Loucy (cell line): ENCODE measurements around the gene FGB.

Source experiments
- EZH2phosphoT487 ChIP-seq: fragments of 200-600 bp; IDR thresholded peaks from 2 replicates; pipeline ENCODE4 v1.6.1; 2018; ENCODE audit warnings: antibody characterized with exemption, mild to moderate bottlenecking, moderate library complexity, borderline replicate concordance
- TF ChIP-seq, protein P1 (sequence below): fragments of 200-600 bp; sonication (generic); conservative IDR thresholded peaks from 2 replicates; pipeline ENCODE4 v1.5.1; 2014; ENCODE audit warnings: mild to moderate bottlenecking, antibody characterized with exemption, low read length

DNA sequence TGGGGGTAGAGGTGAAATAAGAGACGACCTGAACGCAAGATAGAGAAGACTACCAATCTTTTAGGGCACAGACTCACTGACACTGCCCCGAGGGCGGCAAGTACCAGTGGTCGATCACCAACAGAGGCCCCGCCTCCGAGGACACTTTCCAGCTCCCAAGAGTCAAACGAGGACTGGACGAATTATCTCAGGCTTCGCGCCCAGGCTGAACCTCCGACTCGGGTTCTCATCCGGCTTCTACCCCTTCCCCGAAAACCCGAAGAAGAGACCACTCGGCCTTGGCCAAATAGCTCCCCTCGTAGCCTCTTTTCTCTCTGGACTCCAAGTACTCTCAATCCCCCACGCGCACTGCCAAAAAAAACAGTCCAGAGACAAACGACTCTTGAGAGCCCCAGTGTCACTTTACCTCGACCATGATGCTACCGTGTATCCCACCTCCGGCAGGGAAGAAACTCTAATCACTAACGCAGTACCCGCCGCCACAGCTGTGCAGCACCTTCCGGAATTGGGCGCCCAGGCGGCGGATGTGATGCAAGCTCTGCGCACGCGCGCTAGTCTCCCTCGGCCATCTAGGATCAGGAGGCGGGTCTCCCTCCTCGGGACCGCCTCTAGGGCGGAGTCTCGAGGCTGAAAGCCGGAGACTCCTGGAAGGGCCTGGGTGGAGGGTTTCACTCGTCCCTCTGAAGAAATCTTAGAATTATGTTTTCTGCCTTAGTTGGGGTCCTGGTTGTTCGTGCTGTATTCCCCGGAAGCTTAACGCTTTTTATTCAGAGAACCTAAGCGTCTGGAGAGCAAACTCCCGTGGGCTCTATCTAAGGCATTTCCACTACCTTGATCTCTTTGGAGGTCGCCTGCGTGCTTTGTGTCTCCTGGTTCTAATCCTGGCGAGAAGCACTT, 12.7 kb upstream of the FGB start, which contains the start of gene PLRG1:
- TF ChIP-seq, protein P1, sequence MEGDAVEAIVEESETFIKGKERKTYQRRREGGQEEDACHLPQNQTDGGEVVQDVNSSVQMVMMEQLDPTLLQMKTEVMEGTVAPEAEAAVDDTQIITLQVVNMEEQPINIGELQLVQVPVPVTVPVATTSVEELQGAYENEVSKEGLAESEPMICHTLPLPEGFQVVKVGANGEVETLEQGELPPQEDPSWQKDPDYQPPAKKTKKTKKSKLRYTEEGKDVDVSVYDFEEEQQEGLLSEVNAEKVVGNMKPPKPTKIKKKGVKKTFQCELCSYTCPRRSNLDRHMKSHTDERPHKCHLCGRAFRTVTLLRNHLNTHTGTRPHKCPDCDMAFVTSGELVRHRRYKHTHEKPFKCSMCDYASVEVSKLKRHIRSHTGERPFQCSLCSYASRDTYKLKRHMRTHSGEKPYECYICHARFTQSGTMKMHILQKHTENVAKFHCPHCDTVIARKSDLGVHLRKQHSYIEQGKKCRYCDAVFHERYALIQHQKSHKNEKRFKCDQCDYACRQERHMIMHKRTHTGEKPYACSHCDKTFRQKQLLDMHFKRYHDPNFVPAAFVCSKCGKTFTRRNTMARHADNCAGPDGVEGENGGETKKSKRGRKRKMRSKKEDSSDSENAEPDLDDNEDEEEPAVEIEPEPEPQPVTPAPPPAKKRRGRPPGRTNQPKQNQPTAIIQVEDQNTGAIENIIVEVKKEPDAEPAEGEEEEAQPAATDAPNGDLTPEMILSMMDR: no peak
- no peak for TF ChIP-seq EZH2phosphoT487
